Neuronal stem cell (in vitro differentiated cells): ENCODE data around the gene SEC31A.

Experiments
- DNase-seq: peaks from one replicate; pipeline ENCODE4 v3.0.0-alpha.2; 2013; ENCODE audit warnings: low spot score
- H2AFZ ChIP-seq: one replicate; pipeline ENCODE4 v1.6.1; 2013; ENCODE audit warnings: mild to moderate bottlenecking, low read length, inconsistent platforms
- H2AK5ac ChIP-seq: 2 replicates; pipeline ENCODE4 v1.6.1; 2013; ENCODE audit warnings: low read depth, mild to moderate bottlenecking, inconsistent platforms, low read length, moderate library complexity, mixed read lengths
- H2BK120ac ChIP-seq: 2 replicates; pipeline ENCODE4 v1.6.1; 2013; ENCODE audit warnings: low read depth, mild to moderate bottlenecking, inconsistent platforms, low read length, moderate library complexity, mixed read lengths
- H2BK12ac ChIP-seq: one replicate; pipeline ENCODE4 v1.6.1; 2013; ENCODE audit warnings: low read length, inconsistent platforms
- H2BK15ac ChIP-seq: 2 replicates; pipeline ENCODE4 v1.6.1; 2013; ENCODE audit warnings: mild to moderate bottlenecking, low read length, inconsistent platforms, mixed read lengths
- H2BK5ac ChIP-seq: one replicate; pipeline ENCODE4 v1.6.1; 2013; ENCODE audit warnings: inconsistent platforms, mild to moderate bottlenecking, low read length, moderate library complexity
- H3K14ac ChIP-seq: one replicate; pipeline ENCODE4 v1.6.1; 2013; ENCODE audit warnings: low read length, inconsistent platforms
- H3K18ac ChIP-seq: 2 replicates; pipeline ENCODE4 v1.6.1; 2013; ENCODE audit warnings: low read length, inconsistent platforms
- H3K23ac ChIP-seq: 2 replicates; pipeline ENCODE4 v1.6.1; 2013; ENCODE audit warnings: low read depth, mild to moderate bottlenecking, mixed read lengths, low read length, inconsistent platforms; ENCODE audit not compliant: poor library complexity
- H3K27ac ChIP-seq: replicated peaks from 3 replicates; pipeline ENCODE4 v1.5.1; 2013; ENCODE audit warnings: low read length, inconsistent platforms
- H3K27me3 ChIP-seq, 3 experiments: 2 replicates each; pipeline ENCODE4 v1.6.1; 2013; ENCODE audit warnings: low read length in 3 of 3, mild to moderate bottlenecking in 2 of 3, inconsistent platforms in 1 of 3, low read depth in 1 of 3, mixed read lengths in 1 of 3, moderate library complexity in 1 of 3; ENCODE audit not compliant: control insufficient read depth in 3 of 3, insufficient read depth in 3 of 3
- H3K36me3 ChIP-seq, 2 donors: replicated peaks in 1 of 2; 2 replicates each; pipeline ENCODE4 v1.6.1; 2013; ENCODE audit warnings: low read length in 2 of 2; ENCODE audit not compliant: control insufficient read depth in 2 of 2, insufficient read depth in 2 of 2
- H3K4ac ChIP-seq: 2 replicates; pipeline ENCODE4 v1.6.1; 2013; ENCODE audit warnings: inconsistent platforms, mild to moderate bottlenecking, low read length, moderate library complexity
- H3K4me1 ChIP-seq, 2 donors: 1 replicate in 1 of 2; 2 replicates in 1 of 2; pipeline ENCODE4 v1.6.1; 2013; ENCODE audit warnings: low read length in 2 of 2, low read depth in 1 of 2; ENCODE audit not compliant: control insufficient read depth in 2 of 2, insufficient read depth in 1 of 2
- H3K4me2 ChIP-seq: one replicate; pipeline ENCODE4 v1.6.1; 2013; ENCODE audit warnings: mild to moderate bottlenecking, low read length, inconsistent platforms; ENCODE audit not compliant: insufficient read depth, poor library complexity, severe bottlenecking
- H3K4me3 ChIP-seq, 2 donors: 2 replicates each; pipeline ENCODE4 v1.5.1; 2013; ENCODE audit warnings: low read length in 2 of 2, mild to moderate bottlenecking in 2 of 2, inconsistent platforms in 1 of 2, moderate library complexity in 1 of 2
- H3K79me1 ChIP-seq: one replicate; pipeline ENCODE4 v1.6.1; 2013; ENCODE audit warnings: low read depth, mild to moderate bottlenecking, inconsistent platforms, low read length, moderate library complexity
- H3K9ac ChIP-seq: one replicate; pipeline ENCODE4 v1.6.1; 2013; ENCODE audit warnings: mild to moderate bottlenecking, low read depth, low read length, inconsistent platforms; ENCODE audit not compliant: poor library complexity
- H3K9me3 ChIP-seq, 2 donors: replicated peaks in 1 of 2; 2 replicates each; pipeline versions ENCODE3 to v1.6.1; 2013; ENCODE audit warnings: low read length in 2 of 2, mild to moderate bottlenecking in 2 of 2, inconsistent platforms in 1 of 2, low read depth in 1 of 2, mixed read lengths in 1 of 2, moderate library complexity in 1 of 2; ENCODE audit not compliant: control insufficient read depth in 2 of 2, insufficient read depth in 1 of 2
- H4K8ac ChIP-seq: one replicate; pipeline ENCODE4 v1.6.1; 2013; ENCODE audit warnings: low read depth, mild to moderate bottlenecking, inconsistent platforms, low read length, moderate library complexity
- H4K91ac ChIP-seq: one replicate; pipeline ENCODE4 v1.6.1; 2013; ENCODE audit warnings: low read length, low read depth, mild to moderate bottlenecking, inconsistent platforms; ENCODE audit not compliant: poor library complexity
- WGBS, 2 donors: extraction: QIAGEN DNeasy Blood & Tissue Kit; methylation state at CpG; one replicate each; pipeline ENCODE4 v1.1.7; 2013; ENCODE audit warnings: missing lambda C conversion rate in 2 of 2, mixed read lengths in 1 of 2; ENCODE audit not compliant: insufficient read length in 2 of 2, insufficient replicate concordance in 1 of 2; ENCODE audit errors: extremely low coverage in 2 of 2; 5-methylcytosine and 5-hydroxymethylcytosine counted together

The SEC31A gene

DNA sequence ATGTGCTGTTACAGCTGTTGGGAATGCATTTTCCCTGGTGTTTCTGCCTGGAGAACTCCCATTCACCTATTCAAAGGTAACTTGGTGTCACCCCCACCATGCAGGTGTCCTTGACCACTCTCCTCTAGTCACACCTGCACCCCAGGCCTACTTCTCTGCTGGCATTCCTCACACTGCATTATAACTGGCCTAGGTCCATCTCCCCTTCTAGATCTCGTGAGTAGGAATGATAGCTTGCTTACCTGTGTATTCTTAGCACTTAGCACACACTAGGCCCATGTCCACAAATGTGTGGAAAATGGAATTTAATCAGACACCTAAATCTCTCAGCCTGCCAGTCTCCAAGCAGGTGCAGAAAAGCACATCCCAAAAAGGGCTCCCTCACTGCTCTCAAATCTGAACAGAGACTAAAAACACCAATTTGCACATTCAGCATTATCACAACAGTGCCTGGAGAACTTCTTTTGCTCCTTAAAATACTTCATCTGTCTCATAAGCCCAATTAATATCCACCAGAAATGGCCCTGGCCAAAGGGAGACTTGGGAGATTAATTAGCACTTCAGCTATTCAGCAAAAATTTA is 110.7 kb downstream of the SEC31A start:
- H3K27ac ChIP-seq, result no peak overlapping the region
- no CpG with 5 or more reads among the region's 1 CpG for WGBS, 2 donors
- H2BK12ac ChIP-seq, result no peak overlapping the region
- H4K91ac ChIP-seq, result no peak overlapping the region
- no peak overlapping the region for H2BK5ac ChIP-seq
- peaks cover 0 to 4% of the 10 kb centered on the region in 2 donors for H3K36me3 ChIP-seq
- H3K18ac ChIP-seq, result no peak overlapping the region
- H3K9ac ChIP-seq, result no peak overlapping the region
- H3K79me1 ChIP-seq, result peaks cover 1% of the 10 kb centered on the region
- no peak overlapping the region for H3K14ac ChIP-seq
- H4K8ac ChIP-seq, result no peak overlapping the region
- H3K4me1 ChIP-seq, result peaks cover 7 to 21% of the 10 kb centered on the region in 2 donors
- no peak overlapping the region for H3K4me2 ChIP-seq
- no peak overlapping the region for H3K23ac ChIP-seq
- H2AK5ac ChIP-seq, result no peak overlapping the region
- H2BK15ac ChIP-seq, result no peak overlapping the region
- H3K9me3 ChIP-seq, result no peaks in the 10 kb centered on the region
- no peak overlapping the region for H3K4me3 ChIP-seq
- no peak for DNase-seq
- H2BK120ac ChIP-seq, result no peak overlapping the region
- no peak overlapping the region for H2AFZ ChIP-seq
- no peaks in the 10 kb centered on the region for H3K27me3 ChIP-seq
- H3K4ac ChIP-seq, result no peak overlapping the region

DNA sequence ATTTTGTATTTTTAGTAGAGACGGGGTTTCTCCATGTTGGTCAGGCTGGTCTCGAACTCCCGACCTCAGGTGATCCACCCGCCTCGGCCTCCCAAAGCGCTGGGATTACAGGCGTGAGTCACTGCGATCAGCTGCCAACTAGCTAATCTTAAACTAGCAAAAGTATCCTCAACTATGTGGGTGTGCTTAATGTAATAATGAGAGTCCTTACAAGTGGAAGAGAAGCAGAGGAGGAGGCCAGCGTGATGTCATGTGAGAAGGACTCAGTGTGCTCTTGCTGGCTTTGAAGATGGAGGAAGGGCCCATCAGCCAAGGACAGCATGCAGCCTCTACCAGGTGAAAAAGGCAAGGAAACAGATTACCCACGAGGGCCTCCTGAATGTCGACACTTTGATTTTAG is 111.9 kb downstream of the SEC31A start:
- H3K4ac ChIP-seq, result no peak overlapping the region
- H2AK5ac ChIP-seq, result no peak overlapping the region
- H3K36me3 ChIP-seq, result peaks cover 0 to 8% of the 10 kb centered on the region in 2 donors
- H2BK5ac ChIP-seq, result no peak overlapping the region
- no peak overlapping the region for H3K4me3 ChIP-seq
- no peak overlapping the region for H3K9ac ChIP-seq
- H4K8ac ChIP-seq, result no peak overlapping the region
- no peak overlapping the region for H2BK120ac ChIP-seq
- no peak overlapping the region for H3K27ac ChIP-seq
- H4K91ac ChIP-seq, result no peak overlapping the region
- no peak overlapping the region for H3K14ac ChIP-seq
- no peak overlapping the region for H2BK15ac ChIP-seq
- no CpG with 5 or more reads among the region's 11 CpGs for WGBS, 2 donors
- H2AFZ ChIP-seq, result no peak overlapping the region
- no peak overlapping the region for H2BK12ac ChIP-seq
- H3K79me1 ChIP-seq, result peaks cover 1% of the 10 kb centered on the region
- no peak for DNase-seq
- no peaks in the 10 kb centered on the region for H3K9me3 ChIP-seq
- no peak overlapping the region for H3K23ac ChIP-seq
- H3K18ac ChIP-seq, result no peak overlapping the region
- no peaks in the 10 kb centered on the region for H3K27me3 ChIP-seq
- H3K4me2 ChIP-seq, result no peak overlapping the region
- H3K4me1 ChIP-seq, result peaks cover 0 to 24% of the 10 kb centered on the region in 2 donors

DNA sequence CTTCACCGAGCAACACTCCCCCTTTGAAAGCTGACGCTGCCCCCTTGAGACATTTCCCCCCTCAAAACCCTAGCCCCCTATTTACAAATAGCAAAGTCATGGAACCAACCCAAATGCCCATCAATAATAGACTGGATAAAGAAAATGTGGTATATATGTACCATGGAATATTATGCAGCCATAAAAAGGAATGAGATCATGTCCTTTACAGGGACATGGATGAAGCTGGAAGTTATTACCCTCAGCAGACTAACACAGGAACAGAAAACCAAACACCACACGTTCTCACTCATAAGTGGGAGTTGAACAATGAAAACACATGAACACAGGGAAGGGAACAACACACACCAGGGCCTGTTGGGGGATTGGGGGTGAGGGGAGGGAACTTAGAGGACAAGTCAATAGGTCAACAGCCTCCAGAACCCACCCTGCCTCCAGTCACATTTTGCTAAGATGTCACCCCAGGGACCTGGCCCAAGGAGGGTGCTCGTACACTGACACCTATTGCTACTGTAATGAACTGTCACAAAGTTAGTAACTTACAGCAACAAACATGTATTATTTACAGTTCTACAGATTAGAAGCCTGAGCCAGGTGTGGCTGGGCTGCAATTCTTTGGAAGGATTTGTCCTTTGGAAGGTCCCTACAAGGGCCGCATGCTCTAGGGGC is 113.0 kb downstream of the SEC31A start:
- Histone ChIP-seq H4K91ac (no peak overlapping the region), H2AK5ac (no peak overlapping the region), H3K36me3 (peaks cover 0 to 8% of the 10 kb centered on the region in 2 donors), H3K23ac (no peak overlapping the region), H3K9ac (no peak overlapping the region), H2AFZ (no peak overlapping the region), H2BK120ac (no peak overlapping the region), H3K4ac (no peak overlapping the region), H2BK5ac (no peak overlapping the region), H3K4me2 (no peak overlapping the region), H3K79me1 (peaks cover 1% of the 10 kb centered on the region), H3K14ac (no peak overlapping the region), H3K4me1 (peaks cover 0 to 23% of the 10 kb centered on the region in 2 donors), H2BK12ac (no peak overlapping the region), H4K8ac (no peak overlapping the region), H3K9me3 (no peaks in the 10 kb centered on the region), H3K27ac (no peak overlapping the region), H3K27me3 (no peaks in the 10 kb centered on the region), H3K4me3 (no peak overlapping the region), H2BK15ac (no peak overlapping the region), H3K18ac (no peak overlapping the region)
- WGBS, 2 donors, result no CpG with 5 or more reads among the region's 5 CpGs
- no peak for DNase-seq

DNA sequence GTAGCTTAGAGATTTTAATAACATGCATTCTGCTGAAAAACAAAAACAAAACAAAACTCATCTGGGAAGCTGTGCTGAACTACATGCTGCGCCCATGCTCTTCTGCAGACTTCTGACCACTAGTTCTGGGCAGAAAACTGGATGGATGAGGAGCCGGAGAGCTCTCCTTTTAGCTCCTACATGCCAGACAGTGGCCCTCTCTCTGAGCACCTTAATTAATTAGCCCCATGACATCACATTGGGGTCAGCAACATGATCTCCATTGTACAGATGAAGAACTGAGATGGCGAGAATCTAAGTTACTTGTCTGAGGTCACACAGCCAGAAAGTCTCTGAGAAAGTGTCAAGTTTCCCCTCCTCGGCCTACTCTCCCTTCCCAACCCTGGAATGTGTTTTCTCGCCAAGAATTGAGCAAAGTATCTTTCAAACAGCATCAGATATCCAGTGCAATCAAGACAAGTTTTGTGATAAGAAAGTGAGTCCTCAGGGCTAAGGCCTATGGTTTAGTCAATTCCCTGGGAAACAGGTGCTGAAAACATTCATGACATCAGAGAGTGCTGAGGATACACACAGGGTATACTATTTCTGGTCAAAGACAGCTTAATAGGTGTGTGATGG is 113.9 kb downstream of the SEC31A start:
- Histone ChIP-seq H3K36me3 (peaks cover 0 to 8% of the 10 kb centered on the region in 2 donors), H3K14ac (no peak overlapping the region), H2BK120ac (no peak overlapping the region), H3K18ac (no peak overlapping the region), H2AFZ (no peak overlapping the region), H3K9me3 (peaks cover 0 to 4% of the 10 kb centered on the region in 2 donors), H3K27me3 (no peaks in the 10 kb centered on the region), H2AK5ac (no peak overlapping the region), H3K27ac (no peak overlapping the region), H3K4ac (no peak overlapping the region), H3K23ac (no peak overlapping the region), H2BK12ac (no peak overlapping the region), H3K4me2 (no peak overlapping the region), H3K4me1 (peaks cover 0 to 16% of the 10 kb centered on the region in 2 donors), H4K8ac (no peak overlapping the region), H3K9ac (no peak overlapping the region), H3K79me1 (peaks cover 1% of the 10 kb centered on the region), H3K4me3 (no peak overlapping the region), H4K91ac (no peak overlapping the region), H2BK15ac (no peak overlapping the region), H2BK5ac (no peak overlapping the region)
- WGBS, 2 donors, result no CpG with 5 or more reads among the region's 5 CpGs
- no peak for DNase-seq
